CD4-positive, alpha-beta T cell (primary cell): ENCODE results near the gene SUPT3H. TPM values are rescaled to one million over a fixed set of nuclear protein-coding genes. Genes with fewer than 3 reads are reported as not detected.

ENCODE experiments used
- ATAC-seq: fragments of 200-7000 bp; cut with Tn5 transposase; one replicate; pipeline ENCODE4 v1.10.0; 2022; ENCODE audit warnings: mild to moderate bottlenecking; ENCODE audit not compliant: poor library complexity
- CTCF ChIA-PET: fragments of 350-600 bp; sonication (Branson Sonifier 250); formaldehyde crosslinking; loops from one replicate; lab custom pipeline; 2021; ENCODE audit warnings: antibody characterized with exemption, inconsistent platforms; lab: Charles Lee
- POLR2A ChIA-PET: fragments of 350-600 bp; sonication (Branson Sonifier 250); formaldehyde crosslinking; loops from one replicate; lab custom pipeline; 2021; ENCODE audit warnings: antibody characterized with exemption, inconsistent platforms; lab: Charles Lee
- DNase-seq, 14 experiments: peaks; one replicate each; pipeline ENCODE4 v3.0.0-alpha.2; 2013 to 2020; ENCODE audit warnings: mixed read lengths in 2 of 14
- H3K27ac ChIP-seq, 2 donors: one replicate each; pipeline versions ENCODE4 v1.5.1 to v1.7.0; 2013; ENCODE audit warnings: low read length in 2 of 2, low read depth in 1 of 2, mild to moderate bottlenecking in 1 of 2
- H3K27me3 ChIP-seq, 2 experiments: 1 replicate in 1 of 2; 2 replicates in 1 of 2; pipeline versions ENCODE4 v1.6.1 to v1.7.0; 2013; ENCODE audit warnings: low read length in 2 of 2, control low read depth in 1 of 2, mild to moderate bottlenecking in 1 of 2, moderate library complexity in 1 of 2; ENCODE audit not compliant: insufficient read depth in 2 of 2, control insufficient read depth in 1 of 2
- H3K36me3 ChIP-seq: one replicate; pipeline ENCODE4 v1.6.1; 2013; ENCODE audit warnings: low read length, control low read depth; ENCODE audit not compliant: insufficient read depth
- H3K4me1 ChIP-seq: one replicate; pipeline ENCODE4 v1.6.1; 2013; ENCODE audit warnings: low read length, control low read depth; ENCODE audit not compliant: insufficient read depth
- H3K4me3 ChIP-seq: one replicate; pipeline ENCODE4 v1.5.1; 2013; ENCODE audit warnings: mild to moderate bottlenecking, low read length, moderate library complexity
- H3K9me3 ChIP-seq, 2 experiments: 1 replicate in 1 of 2; 2 replicates in 1 of 2; pipeline versions ENCODE4 v1.6.1 to v1.7.0; 2013; ENCODE audit warnings: low read length in 2 of 2, mild to moderate bottlenecking in 2 of 2, control low read depth in 1 of 2, moderate library complexity in 1 of 2; ENCODE audit not compliant: control insufficient read depth in 1 of 2, insufficient read depth in 1 of 2
- H3K27ac Mint-ChIP-seq: one replicate; pipeline ENCODE4 v1.8.0; 2020; ENCODE audit warnings: mixed read lengths
- H3K27me3 Mint-ChIP-seq: one replicate; pipeline ENCODE4 v1.8.0; 2021; ENCODE audit warnings: mixed read lengths
- H3K36me3 Mint-ChIP-seq: one replicate; pipeline ENCODE4 v1.8.0; 2021; ENCODE audit warnings: low read depth, mixed read lengths
- H3K4me1 Mint-ChIP-seq: one replicate; pipeline ENCODE4 v1.8.0; 2021; ENCODE audit warnings: low read depth, mixed read lengths
- H3K4me3 Mint-ChIP-seq: one replicate; pipeline ENCODE4 v1.8.0; 2020; ENCODE audit warnings: mild to moderate bottlenecking, mixed read lengths
- H3K9me3 Mint-ChIP-seq: one replicate; pipeline ENCODE4 v1.8.0; 2020; ENCODE audit warnings: mixed read lengths
- CTCF ChIP-seq: fragments of 200-600 bp; IDR thresholded peaks from one replicate; pipeline ENCODE4 v1.8.0; 2022; ENCODE audit warnings: antibody characterized with exemption, mild to moderate bottlenecking
- intact Hi-C, 2 experiments: fragments of 100-400 bp; cut with DNase I in 1 of 2; cut with micrococcal nuclease in 1 of 2; formaldehyde crosslinking; loops; one replicate each; pipeline versions ENCODE4 v1.15.1 to v1.9.0; 2023 to 2025; cut with DNase I, micrococcal nuclease
- total RNA-seq, 174 experiments: library from RNA in 2 of 174; stranded (reverse) in 2 of 174; gene quantifications; one replicate each; pipeline ENCODE4 v1.2.3 and lab custom pipeline; 2021 to 2026

The SUPT3H gene
- total RNA-seq, 2 experiments from 2014 or later = 8.9 to 10.5 TPM

- Histone ChIP-seq H3K27ac (no peak overlapping the region), H3K9me3 (no peaks in the 10 kb centered on the region), H3K4me3 (no peak overlapping the region), H3K4me1 (no peaks in the 10 kb centered on the region), H3K27me3 (no peaks in the 10 kb centered on the region), H3K36me3 (no peaks in the 10 kb centered on the region)
- ChIA-PET CTCF (no interaction called here), POLR2A (interaction anchor here (0.8 to 1.4 kb wide), 2 partner anchors 13 to 63 kb away, joined by 3 read pairs; no protein-coding TSS in a partner anchor)
- Mint-ChIP-seq H3K36me3 (no peaks in the 10 kb centered on the region), H3K27me3 (no peaks in the 10 kb centered on the region), H3K4me3 (no peak overlapping the region), H3K9me3 (no peaks in the 10 kb centered on the region), H3K4me1 (peaks cover 35% of the 10 kb centered on the region), H3K27ac (peak overlapping the region; percentile 52)
- ATAC-seq (peak; percentile 62), DNase-seq (peak in 3 of 14 experiments; percentile 13 to 49 (median 19))
- no peak for TF ChIP-seq CTCF
- intact Hi-C loops = no loop called here
These were observed 376.1 kb downstream of the SUPT3H start for GRCh38 chr6:45001663-45002062.

GRCh38 chr6:45000833-45001232, 376.9 kb downstream of the SUPT3H start:
- no peaks in the 10 kb centered on the region for H3K27me3 ChIP-seq
- H3K36me3 Mint-ChIP-seq = no peaks in the 10 kb centered on the region
- peaks cover 35% of the 10 kb centered on the region for H3K4me1 Mint-ChIP-seq
- no peak for TF ChIP-seq CTCF
- H3K9me3 Mint-ChIP-seq = no peaks in the 10 kb centered on the region
- no peak overlapping the region for H3K27ac ChIP-seq
- CTCF ChIA-PET = interaction anchor here (1.0 kb wide), 1 partner anchor 328 kb away, joined by 3 read pairs; no protein-coding TSS in a partner anchor
- intact Hi-C loops = no loop called here
- ATAC-seq = no peak
- no peak overlapping the region for H3K4me3 Mint-ChIP-seq
- POLR2A ChIA-PET = interaction anchor here (1.0 to 1.4 kb wide), 2 partner anchors 12 to 155 kb away, joined by 3 read pairs; no protein-coding TSS in a partner anchor
- no peak overlapping the region for H3K4me3 ChIP-seq
- no peaks in the 10 kb centered on the region for H3K4me1 ChIP-seq
- no peaks in the 10 kb centered on the region for H3K9me3 ChIP-seq
- DNase-seq = peak in 1 of 14 experiments; percentile 3
- H3K36me3 ChIP-seq = no peaks in the 10 kb centered on the region
- H3K27me3 Mint-ChIP-seq = no peaks in the 10 kb centered on the region
- peak overlapping the region; percentile 52 for H3K27ac Mint-ChIP-seq

GRCh38 chr6:44999066-44999465, 378.7 kb downstream of the SUPT3H start:
- Mint-ChIP-seq H3K27me3 (no peaks in the 10 kb centered on the region), H3K4me3 (no peak overlapping the region), H3K9me3 (no peaks in the 10 kb centered on the region), H3K4me1 (peaks cover 35% of the 10 kb centered on the region), H3K36me3 (no peaks in the 10 kb centered on the region), H3K27ac (no peak overlapping the region)
- no peaks in the 10 kb centered on the region for H3K9me3 ChIP-seq
- intact Hi-C loops = no loop called here
- DNase-seq (no peak), ATAC-seq (no peak)
- no peak for TF ChIP-seq CTCF
- H3K4me3 ChIP-seq = no peak overlapping the region
- ChIA-PET CTCF (interaction anchor here (1.1 kb wide), 1 partner anchor 716 kb away, joined by 3 read pairs; no protein-coding TSS in a partner anchor), POLR2A (no interaction called here)
- no peaks in the 10 kb centered on the region for H3K36me3 ChIP-seq
- H3K27ac ChIP-seq = no peak overlapping the region
- H3K27me3 ChIP-seq = no peaks in the 10 kb centered on the region
- no peaks in the 10 kb centered on the region for H3K4me1 ChIP-seq
